HL-60 (cell line): Measurements from ENCODE around the gene ACVR1C.

ENCODE experiments used
- CTCF ChIP-seq: IDR thresholded peaks from one replicate; pipeline ENCODE4 v1.5.1; 2011; ENCODE audit warnings: low read length, control low read depth, inconsistent platforms; ENCODE audit not compliant: insufficient read depth
- GABPA ChIP-seq: IDR thresholded peaks from 2 replicates; pipeline ENCODE4 v1.6.1; 2012; ENCODE audit warnings: low read depth

- no peak for TF ChIP-seq GABPA
- no peak for TF ChIP-seq CTCF
These were observed 33.7 kb upstream of the ACVR1C start for GRCh38 chr2:157662401-157662800.
